ENCODE data around the gene MAP2K5.

Gene MAP2K5

DNA sequence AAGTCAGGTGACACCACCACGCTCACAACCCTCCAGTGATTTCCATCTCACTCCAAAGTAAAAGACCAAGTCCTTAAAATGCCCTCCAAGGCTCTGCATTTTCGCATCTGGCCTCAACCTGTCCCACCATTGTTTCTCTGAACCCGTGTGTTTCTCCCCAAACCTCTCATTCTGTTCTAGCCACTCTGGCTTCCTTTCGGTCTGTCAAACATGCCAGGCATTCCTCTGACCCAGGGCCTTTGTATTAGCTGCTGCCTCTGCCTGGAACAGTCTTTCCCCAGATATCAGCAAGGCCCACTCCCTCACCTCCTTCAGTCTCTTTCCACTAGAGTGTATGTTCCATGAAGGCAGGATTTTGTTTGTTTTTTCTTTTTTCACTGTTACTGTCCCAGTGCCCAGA, 16.0 kb downstream of the MAP2K5 start (continued):
- TF ChIP-seq ZNF571 (tag by site-specific recombination; IDR thresholded peaks at IDR 0.05) (no peak), ZNF830 (tag by site-specific recombination; IDR thresholded peaks at IDR 0.05; ENCODE audit: low read depth) (no peak)
- TF ChIP-seq, protein P1, sequence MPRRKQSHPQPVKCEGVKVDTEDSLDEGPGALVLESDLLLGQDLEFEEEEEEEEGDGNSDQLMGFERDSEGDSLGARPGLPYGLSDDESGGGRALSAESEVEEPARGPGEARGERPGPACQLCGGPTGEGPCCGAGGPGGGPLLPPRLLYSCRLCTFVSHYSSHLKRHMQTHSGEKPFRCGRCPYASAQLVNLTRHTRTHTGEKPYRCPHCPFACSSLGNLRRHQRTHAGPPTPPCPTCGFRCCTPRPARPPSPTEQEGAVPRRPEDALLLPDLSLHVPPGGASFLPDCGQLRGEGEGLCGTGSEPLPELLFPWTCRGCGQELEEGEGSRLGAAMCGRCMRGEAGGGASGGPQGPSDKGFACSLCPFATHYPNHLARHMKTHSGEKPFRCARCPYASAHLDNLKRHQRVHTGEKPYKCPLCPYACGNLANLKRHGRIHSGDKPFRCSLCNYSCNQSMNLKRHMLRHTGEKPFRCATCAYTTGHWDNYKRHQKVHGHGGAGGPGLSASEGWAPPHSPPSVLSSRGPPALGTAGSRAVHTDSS (tag by site-specific recombination; IDR thresholded peaks at IDR 0.05): no peak
- TF ChIP-seq, protein P2, sequence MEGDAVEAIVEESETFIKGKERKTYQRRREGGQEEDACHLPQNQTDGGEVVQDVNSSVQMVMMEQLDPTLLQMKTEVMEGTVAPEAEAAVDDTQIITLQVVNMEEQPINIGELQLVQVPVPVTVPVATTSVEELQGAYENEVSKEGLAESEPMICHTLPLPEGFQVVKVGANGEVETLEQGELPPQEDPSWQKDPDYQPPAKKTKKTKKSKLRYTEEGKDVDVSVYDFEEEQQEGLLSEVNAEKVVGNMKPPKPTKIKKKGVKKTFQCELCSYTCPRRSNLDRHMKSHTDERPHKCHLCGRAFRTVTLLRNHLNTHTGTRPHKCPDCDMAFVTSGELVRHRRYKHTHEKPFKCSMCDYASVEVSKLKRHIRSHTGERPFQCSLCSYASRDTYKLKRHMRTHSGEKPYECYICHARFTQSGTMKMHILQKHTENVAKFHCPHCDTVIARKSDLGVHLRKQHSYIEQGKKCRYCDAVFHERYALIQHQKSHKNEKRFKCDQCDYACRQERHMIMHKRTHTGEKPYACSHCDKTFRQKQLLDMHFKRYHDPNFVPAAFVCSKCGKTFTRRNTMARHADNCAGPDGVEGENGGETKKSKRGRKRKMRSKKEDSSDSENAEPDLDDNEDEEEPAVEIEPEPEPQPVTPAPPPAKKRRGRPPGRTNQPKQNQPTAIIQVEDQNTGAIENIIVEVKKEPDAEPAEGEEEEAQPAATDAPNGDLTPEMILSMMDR (tag by site-specific recombination; IDR thresholded peaks at IDR 0.05): no peak
- TF ChIP-seq, protein P3, sequence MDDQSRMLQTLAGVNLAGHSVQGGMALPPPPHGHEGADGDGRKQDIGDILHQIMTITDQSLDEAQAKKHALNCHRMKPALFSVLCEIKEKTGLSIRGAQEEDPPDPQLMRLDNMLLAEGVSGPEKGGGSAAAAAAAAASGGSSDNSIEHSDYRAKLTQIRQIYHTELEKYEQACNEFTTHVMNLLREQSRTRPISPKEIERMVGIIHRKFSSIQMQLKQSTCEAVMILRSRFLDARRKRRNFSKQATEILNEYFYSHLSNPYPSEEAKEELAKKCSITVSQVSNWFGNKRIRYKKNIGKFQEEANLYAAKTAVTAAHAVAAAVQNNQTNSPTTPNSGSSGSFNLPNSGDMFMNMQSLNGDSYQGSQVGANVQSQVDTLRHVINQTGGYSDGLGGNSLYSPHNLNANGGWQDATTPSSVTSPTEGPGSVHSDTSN (CRISPR knock-in tag; IDR thresholded peaks at IDR 0.05): no peak

DNA sequence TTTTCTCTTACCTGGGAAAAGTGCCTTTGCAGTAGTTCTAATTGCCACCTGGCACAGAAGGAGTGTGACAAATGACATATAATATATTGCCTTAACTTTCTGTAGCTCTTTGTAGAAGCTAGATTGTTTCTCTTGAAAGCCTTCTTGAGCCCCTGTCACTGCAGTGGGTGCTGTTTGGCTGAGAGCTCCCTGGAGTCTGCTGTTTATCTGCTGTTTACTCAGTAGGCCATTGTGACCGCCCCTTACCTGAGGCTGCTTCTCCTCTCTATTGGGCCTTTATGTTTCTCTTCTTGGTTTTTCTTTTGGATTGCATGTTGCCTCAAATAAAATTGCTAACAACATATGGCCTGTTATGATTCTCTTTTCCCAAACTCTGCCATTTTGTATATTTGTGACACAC, 16.7 kb downstream of the MAP2K5 start:
- Histone ChIP-seq H3K36me3 (ENCODE audit: control insufficient read depth in 2 of 2, insufficient read depth in 1 of 2, low read length in 2 of 2) (peaks cover 0 to 16% of the 10 kb centered on the region in 2 experiments; a peak in 2 of 3 replicates), H3K4me1 (ENCODE audit: control insufficient read depth, insufficient read depth, low read length) (peaks cover 17% of the 10 kb centered on the region; the same call in 1 of the 2 replicates), H3K9me3 (ENCODE audit: control insufficient read depth, insufficient read depth, low read depth, low read length) (no peaks in the 10 kb centered on the region), H3K27ac (ENCODE audit: extremely low read depth, low read depth, low read length) (no peak overlapping the region), H3K4me3 (ENCODE audit: low read depth, low read length) (no peak overlapping the region)
- ChIA-PET CTCF (no interaction called here), POLR2A (no interaction called here)
- TF ChIP-seq ZNF707 (tag by site-specific recombination; IDR thresholded peaks at IDR 0.05): no peak
- TF ChIP-seq ZBTB20 (tag by site-specific recombination; IDR thresholded peaks at IDR 0.05): no peak
- no peak for TF ChIP-seq ZNF660 (tag by site-specific recombination; IDR thresholded peaks at IDR 0.05)
- no peak for TF ChIP-seq ZNF266 (tag by site-specific recombination; IDR thresholded peaks at IDR 0.05; ENCODE audit: low read depth)
- no peak for TF ChIP-seq ZFP69B (tag by site-specific recombination; IDR thresholded peaks at IDR 0.05)
- TF ChIP-seq ZNF776 (tag by site-specific recombination; IDR thresholded peaks at IDR 0.05; ENCODE audit: borderline replicate concordance): no peak
- TF ChIP-seq ZNF350 (tag by site-specific recombination; IDR thresholded peaks at IDR 0.05): no peak
- TF ChIP-seq, protein P4, sequence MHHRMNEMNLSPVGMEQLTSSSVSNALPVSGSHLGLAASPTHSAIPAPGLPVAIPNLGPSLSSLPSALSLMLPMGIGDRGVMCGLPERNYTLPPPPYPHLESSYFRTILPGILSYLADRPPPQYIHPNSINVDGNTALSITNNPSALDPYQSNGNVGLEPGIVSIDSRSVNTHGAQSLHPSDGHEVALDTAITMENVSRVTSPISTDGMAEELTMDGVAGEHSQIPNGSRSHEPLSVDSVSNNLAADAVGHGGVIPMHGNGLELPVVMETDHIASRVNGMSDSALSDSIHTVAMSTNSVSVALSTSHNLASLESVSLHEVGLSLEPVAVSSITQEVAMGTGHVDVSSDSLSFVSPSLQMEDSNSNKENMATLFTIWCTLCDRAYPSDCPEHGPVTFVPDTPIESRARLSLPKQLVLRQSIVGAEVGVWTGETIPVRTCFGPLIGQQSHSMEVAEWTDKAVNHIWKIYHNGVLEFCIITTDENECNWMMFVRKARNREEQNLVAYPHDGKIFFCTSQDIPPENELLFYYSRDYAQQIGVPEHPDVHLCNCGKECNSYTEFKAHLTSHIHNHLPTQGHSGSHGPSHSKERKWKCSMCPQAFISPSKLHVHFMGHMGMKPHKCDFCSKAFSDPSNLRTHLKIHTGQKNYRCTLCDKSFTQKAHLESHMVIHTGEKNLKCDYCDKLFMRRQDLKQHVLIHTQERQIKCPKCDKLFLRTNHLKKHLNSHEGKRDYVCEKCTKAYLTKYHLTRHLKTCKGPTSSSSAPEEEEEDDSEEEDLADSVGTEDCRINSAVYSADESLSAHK (tag by site-specific recombination; IDR thresholded peaks at IDR 0.05): no peak
- no peak for TF ChIP-seq ZNF16 (tag by site-specific recombination; IDR thresholded peaks at IDR 0.05; ENCODE audit: low read depth)
- no peak for TF ChIP-seq ZNF324 (tag by site-specific recombination; IDR thresholded peaks at IDR 0.05)
- TF ChIP-seq ZNF654 (tag by site-specific recombination; IDR thresholded peaks at IDR 0.05; ENCODE audit: low read depth): no peak
- no peak for TF ChIP-seq GLIS2 (tag by site-specific recombination; IDR thresholded peaks at IDR 0.05)
- no peak for TF ChIP-seq ZSCAN23 (tag by site-specific recombination; IDR thresholded peaks at IDR 0.05)

DNA sequence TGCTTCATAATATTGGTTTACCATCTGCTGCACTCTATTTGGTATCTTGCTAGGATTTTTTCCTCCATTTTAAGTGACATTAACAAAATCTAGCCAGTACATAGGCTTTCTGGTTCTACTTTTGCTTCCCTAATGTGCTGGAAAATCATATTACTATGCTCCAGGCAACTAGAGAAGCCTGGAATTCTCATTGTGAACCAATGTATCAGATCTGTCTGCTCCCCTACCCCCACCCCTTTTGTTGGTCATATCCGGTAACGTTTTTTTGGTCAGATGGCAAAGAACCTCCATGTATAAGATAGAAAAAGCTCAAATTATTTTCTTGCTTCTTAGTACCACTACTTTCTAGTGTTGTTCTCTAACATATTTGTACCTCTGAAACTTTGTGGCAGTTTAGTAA, 17.1 kb downstream of the MAP2K5 start:
- no peak overlapping the region for H3K4me3 ChIP-seq (ENCODE audit: low read depth, low read length)
- ChIA-PET POLR2A (no interaction called here), CTCF (interaction anchor here (0.7 kb wide), 1 partner anchor 11 kb away, joined by 3 read pairs; no protein-coding TSS in a partner anchor)
- H3K36me3 ChIP-seq (ENCODE audit: control insufficient read depth in 2 of 2, insufficient read depth in 1 of 2, low read length in 2 of 2): peaks cover 0 to 16% of the 10 kb centered on the region in 2 experiments; a peak in 2 of 3 replicates
- TF ChIP-seq ZBTB48 (tag by site-specific recombination; IDR thresholded peaks at IDR 0.05) (no peak), ZNF292 (tag by site-specific recombination; IDR thresholded peaks at IDR 0.05; ENCODE audit: borderline replicate concordance, low read depth) (no peak), ZNF394 (tag by site-specific recombination; IDR thresholded peaks at IDR 0.05; ENCODE audit: borderline replicate concordance) (no peak)
- TF ChIP-seq, protein P5, sequence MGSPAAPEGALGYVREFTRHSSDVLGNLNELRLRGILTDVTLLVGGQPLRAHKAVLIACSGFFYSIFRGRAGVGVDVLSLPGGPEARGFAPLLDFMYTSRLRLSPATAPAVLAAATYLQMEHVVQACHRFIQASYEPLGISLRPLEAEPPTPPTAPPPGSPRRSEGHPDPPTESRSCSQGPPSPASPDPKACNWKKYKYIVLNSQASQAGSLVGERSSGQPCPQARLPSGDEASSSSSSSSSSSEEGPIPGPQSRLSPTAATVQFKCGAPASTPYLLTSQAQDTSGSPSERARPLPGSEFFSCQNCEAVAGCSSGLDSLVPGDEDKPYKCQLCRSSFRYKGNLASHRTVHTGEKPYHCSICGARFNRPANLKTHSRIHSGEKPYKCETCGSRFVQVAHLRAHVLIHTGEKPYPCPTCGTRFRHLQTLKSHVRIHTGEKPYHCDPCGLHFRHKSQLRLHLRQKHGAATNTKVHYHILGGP (tag by site-specific recombination; IDR thresholded peaks at IDR 0.05): no peak
- H3K4me1 ChIP-seq (ENCODE audit: control insufficient read depth, insufficient read depth, low read length): peaks cover 17% of the 10 kb centered on the region; the same call in 1 of the 2 replicates
- H3K9me3 ChIP-seq (ENCODE audit: control insufficient read depth, insufficient read depth, low read depth, low read length): no peaks in the 10 kb centered on the region
- no peak overlapping the region for H3K27ac ChIP-seq (ENCODE audit: extremely low read depth, low read depth, low read length)
